Retinal pigment epithelial cell (primary cell): ENCODE measurements around the gene ELMO1.

Experiments used
- DNase-seq: peaks from one replicate; pipeline ENCODE4 v3.0.0-alpha.2; 2010; ENCODE audit warnings: low read depth
- H3K4me3 ChIP-seq: 2 replicates; pipeline ENCODE4 v1.5.1; 2011; ENCODE audit warnings: mild to moderate bottlenecking, low read length, control low read depth, moderate library complexity
- CTCF ChIP-seq: conservative IDR thresholded peaks from 2 replicates; pipeline ENCODE4 v1.5.1; 2011; ENCODE audit warnings: low read depth, low read length, control low read depth, inconsistent platforms

Gene ELMO1

DNA sequence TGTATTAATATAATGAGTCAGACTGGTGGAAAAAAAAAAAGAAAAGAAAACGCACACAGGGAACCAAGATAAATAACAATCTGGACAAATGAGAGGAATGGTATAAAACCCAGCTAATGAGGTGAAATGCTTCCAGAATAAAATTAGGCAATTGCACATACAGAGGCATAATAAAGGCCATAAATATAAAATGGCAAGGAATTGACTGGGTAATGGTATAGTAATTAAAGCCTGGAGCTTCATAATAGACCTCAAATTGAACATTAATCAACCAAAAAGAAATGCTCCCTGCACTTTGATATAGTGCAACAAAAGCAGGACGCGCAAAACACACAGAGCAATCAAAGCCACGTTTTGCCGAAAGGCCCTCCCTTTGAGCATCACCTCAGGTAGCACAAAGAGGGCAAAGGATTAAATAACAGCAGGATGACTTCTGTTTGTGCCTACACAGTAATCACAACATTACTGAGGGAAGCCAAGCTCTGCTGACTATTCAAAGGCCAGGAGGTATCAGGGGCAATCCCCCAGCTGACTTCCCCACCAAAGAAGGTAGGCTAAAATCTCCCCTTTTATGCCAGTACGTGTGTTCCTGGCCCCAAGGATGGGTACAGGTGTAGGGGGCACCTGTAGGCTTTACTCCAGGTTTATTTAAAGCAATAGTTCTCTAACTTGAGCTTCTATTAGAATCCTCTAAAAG lies 343.7 kb downstream of the ELMO1 start:
- no peak overlapping the region for H3K4me3 ChIP-seq
- DNase-seq, result no peak
- no peak for TF ChIP-seq CTCF

DNA sequence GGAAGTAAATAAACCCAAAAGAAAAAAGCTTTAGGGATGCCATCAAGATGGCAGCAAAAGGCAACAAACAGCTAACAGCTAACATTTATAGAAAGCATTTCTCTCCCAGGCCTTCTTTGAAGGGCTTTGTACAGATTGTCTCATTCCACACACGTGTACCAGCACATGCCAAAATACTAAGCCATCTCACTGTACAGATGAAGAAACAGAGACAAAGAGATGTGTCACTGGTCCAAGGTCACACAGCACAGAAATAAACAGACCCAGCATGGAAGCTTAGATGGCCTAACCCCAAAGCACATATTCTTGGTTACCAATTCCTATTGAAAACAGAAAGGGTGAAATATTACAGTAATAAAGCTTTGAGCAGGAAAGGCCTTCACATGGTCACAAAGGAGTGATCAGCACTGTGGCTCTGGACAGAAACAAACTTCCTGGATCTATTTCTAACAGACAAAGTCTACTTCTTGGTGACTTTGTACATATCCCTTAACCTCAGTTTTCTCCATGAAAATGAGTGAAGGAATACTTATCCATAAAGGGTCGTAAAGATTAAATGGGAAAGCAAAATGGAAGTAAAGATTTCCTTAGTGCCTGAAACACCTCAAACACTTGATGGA lies 346.0 kb downstream of the ELMO1 start:
- H3K4me3 ChIP-seq, result no peak overlapping the region
- TF ChIP-seq CTCF, result no peak
- DNase-seq, result no peak

DNA sequence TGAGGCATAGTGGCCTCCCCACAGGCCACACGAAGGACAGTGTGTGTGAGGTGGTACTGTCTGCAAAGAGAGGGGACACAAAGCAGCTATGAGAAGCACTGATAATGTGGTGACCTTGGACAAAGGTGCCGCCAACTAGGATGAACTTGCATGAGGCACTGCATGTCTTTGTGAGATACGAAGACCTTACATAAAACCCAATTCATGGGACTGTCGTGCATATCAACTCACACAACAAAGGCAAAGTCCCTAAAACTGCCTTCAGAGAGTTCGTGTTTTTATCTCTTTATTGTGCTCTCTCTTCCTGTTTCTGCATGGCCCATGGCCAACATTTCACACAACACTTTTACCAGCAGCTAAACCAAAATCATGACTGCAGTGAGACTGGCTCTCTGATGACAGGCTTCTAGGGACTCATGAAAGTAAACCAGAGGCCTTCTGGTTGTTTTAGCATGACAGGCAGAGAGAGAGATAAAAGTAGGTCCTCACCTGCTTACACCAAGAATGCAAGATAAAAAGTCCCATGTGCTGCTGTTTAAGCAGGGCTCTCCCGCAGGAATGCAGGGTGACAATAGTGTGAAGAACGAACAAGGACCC lies 347.8 kb downstream of the ELMO1 start:
- no peak overlapping the region for H3K4me3 ChIP-seq
- DNase-seq, result no peak
- TF ChIP-seq CTCF, result no peak

DNA sequence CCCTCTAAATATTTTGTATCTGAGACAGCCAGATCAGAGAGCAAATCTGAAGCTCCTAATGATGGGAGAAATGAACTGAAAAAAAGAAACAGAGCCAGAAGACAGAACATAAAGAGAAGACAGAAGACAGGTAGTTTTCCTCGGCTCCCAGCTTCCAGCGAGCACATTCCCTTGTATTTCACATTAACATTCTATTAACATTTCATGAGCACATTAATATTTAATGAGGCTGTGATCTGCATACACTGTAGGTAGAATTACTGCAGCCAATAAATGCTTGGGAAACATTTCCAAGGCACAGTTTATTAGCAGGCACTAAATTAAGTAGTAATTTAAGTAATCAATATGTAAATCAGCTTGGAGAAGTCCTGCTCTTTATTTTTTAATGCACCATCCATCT lies 349.9 kb downstream of the ELMO1 start:
- no peak overlapping the region for H3K4me3 ChIP-seq
- DNase-seq, result no peak
- TF ChIP-seq CTCF, result no peak

DNA sequence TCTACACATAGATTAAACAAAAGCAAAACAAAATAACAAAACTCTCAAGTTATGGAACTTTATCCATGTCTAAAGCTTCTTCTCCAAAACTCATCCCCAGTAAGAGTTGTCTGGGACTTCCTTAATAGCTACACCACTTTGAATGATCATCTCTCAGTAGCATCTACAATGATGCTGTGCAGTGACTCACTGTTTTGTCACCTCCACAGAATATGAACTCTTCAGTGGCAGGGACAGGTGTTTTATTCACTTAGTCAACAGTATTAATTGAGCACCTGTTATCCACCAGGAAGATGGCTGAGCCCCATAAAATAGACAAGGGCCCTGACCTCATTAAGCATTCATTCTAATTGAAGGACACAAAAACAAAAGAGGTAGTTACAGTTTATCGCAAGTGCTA lies 350.7 kb downstream of the ELMO1 start:
- H3K4me3 ChIP-seq, result no peak overlapping the region
- TF ChIP-seq CTCF, result no peak
- no peak for DNase-seq

DNA sequence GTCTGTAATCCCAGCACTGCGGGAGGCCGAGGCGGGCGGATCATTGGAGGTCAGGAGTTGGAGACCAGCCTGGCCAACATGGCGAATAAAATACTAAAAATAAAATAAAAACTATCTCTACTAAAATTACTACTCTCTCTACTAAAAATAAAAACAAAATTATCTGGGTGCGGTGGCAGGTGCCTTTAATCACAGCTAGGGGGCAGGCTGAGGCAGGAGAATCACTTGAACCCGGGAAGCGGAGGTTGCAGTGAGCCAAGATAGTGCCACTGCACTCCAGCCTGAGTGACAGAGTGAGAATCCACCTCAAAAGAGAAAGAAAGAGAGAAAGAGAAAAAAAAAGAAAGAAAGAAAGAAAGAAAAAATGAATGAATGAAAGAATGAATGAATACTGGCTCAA lies 351.4 kb downstream of the ELMO1 start:
- no peak for TF ChIP-seq CTCF
- no peak for DNase-seq
- no peak overlapping the region for H3K4me3 ChIP-seq

DNA sequence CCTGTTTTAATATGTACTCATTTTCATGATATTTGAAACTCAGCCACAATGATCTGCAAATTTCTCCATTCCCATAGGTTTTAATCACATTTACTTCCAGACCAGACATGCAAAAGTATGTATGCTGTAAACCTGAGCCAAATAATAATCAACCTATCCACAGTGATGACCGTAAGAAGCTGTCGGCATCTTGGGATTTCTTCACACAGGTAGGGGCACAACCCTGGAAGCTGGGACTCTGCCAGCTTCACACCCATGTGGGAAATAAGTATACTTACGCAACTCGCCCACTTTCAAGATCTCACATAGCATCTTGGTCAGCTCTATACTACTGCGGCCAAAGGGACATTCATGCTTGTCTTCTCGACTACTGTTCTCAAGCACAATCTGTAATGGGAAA lies 352.3 kb downstream of the ELMO1 start:
- TF ChIP-seq CTCF, result no peak
- H3K4me3 ChIP-seq, result no peak overlapping the region
- no peak for DNase-seq
